Chondrocyte (in vitro differentiated cells): ENCODE results near the gene TFPI. TPM values are rescaled to one million over a fixed set of nuclear protein-coding genes. Genes with fewer than 3 reads are reported as not detected.
"Not testable (repeated sequence)": the region's sequence is repeated elsewhere in the genome, so short reads cannot be mapped to it uniquely, and the experiment has no call there.

Experiments
- DNase-seq: peaks from one replicate; pipeline ENCODE4 v3.0.0; 2021; ENCODE audit warnings: mixed read lengths, low spot score
- H3K27ac Mint-ChIP-seq: one replicate; pipeline ENCODE4 v1.8.0; 2021; ENCODE audit warnings: mild to moderate bottlenecking, moderate library complexity, mixed read lengths; ENCODE audit not compliant: unreplicated experiment
- H3K27me3 Mint-ChIP-seq: 2 replicates; pipeline ENCODE4 v1.8.0; 2021; ENCODE audit warnings: low read depth, mixed read lengths
- H3K36me3 Mint-ChIP-seq: 2 replicates; pipeline ENCODE4 v1.8.0; 2021; ENCODE audit warnings: low read depth, mixed read lengths
- H3K4me1 Mint-ChIP-seq: 2 replicates; pipeline ENCODE4 v1.8.0; 2021; ENCODE audit warnings: low read depth, mild to moderate bottlenecking, mixed read lengths
- H3K4me3 Mint-ChIP-seq: one replicate; pipeline ENCODE4 v1.8.0; 2021; ENCODE audit warnings: mild to moderate bottlenecking, moderate library complexity, mixed read lengths; ENCODE audit not compliant: unreplicated experiment
- H3K9me3 Mint-ChIP-seq: 2 replicates; pipeline ENCODE4 v1.8.0; 2021; ENCODE audit warnings: low read depth, mixed read lengths
- CTCF ChIP-seq: fragments of 200-600 bp; sonication (generic); IDR thresholded peaks from 2 replicates; pipeline ENCODE4 v1.5.0; 2021; ENCODE audit warnings: antibody characterized with exemption, mild to moderate bottlenecking, moderate library complexity
- total RNA-seq: library from RNA; stranded (reverse); gene quantifications from 3 replicates; pipeline ENCODE4 v1.2.1, GENCODE V29; 2021

TFPI gene
- total RNA-seq, 1 donor from 2014 or later, result 161 TPM

GRCh38 chr2:187525163-187525900 lies 28.9 kb downstream of the TFPI start:
- no peak for TF ChIP-seq CTCF
- peaks cover 5% of the 10 kb centered on the region for H3K9me3 Mint-ChIP-seq
- peak overlapping the region; percentile 95 for H3K27ac Mint-ChIP-seq
- H3K27me3 Mint-ChIP-seq, result no peaks in the 10 kb centered on the region
- DNase-seq, result no peak
- peaks cover 17% of the 10 kb centered on the region for H3K36me3 Mint-ChIP-seq
- H3K4me1 Mint-ChIP-seq, result peaks cover 63% of the 10 kb centered on the region
- no peak overlapping the region for H3K4me3 Mint-ChIP-seq

- H3K36me3 Mint-ChIP-seq, result peaks cover 27% of the 10 kb centered on the region
- no peak overlapping the region for H3K4me3 Mint-ChIP-seq
- TF ChIP-seq CTCF, result no peak
These were observed 30.9 kb downstream of the TFPI start for GRCh38 chr2:187523325-187523724.

GRCh38 chr2:187520121-187520624 lies 34.1 kb downstream of the TFPI start:
- H3K9me3 Mint-ChIP-seq, result peaks cover 24% of the 10 kb centered on the region
- no peaks in the 10 kb centered on the region for H3K27me3 Mint-ChIP-seq
- no peak overlapping the region for H3K4me3 Mint-ChIP-seq
- H3K27ac Mint-ChIP-seq, result no peak overlapping the region
- DNase-seq, result no peak
- TF ChIP-seq CTCF, result no peak
- H3K36me3 Mint-ChIP-seq, result peaks cover 45% of the 10 kb centered on the region
- H3K4me1 Mint-ChIP-seq, result peaks cover 19% of the 10 kb centered on the region

More at GRCh38 chr2:187523325-187523724, 30.9 kb downstream of the TFPI start:
- peaks cover 46% of the 10 kb centered on the region for H3K4me1 Mint-ChIP-seq
- H3K27me3 Mint-ChIP-seq, result no peaks in the 10 kb centered on the region
- no peak for DNase-seq
- H3K27ac Mint-ChIP-seq, result peak overlapping the region; percentile 12
- peaks cover 5% of the 10 kb centered on the region for H3K9me3 Mint-ChIP-seq

GRCh38 chr2:187519419-187520120 lies 34.7 kb downstream of the TFPI start:
- DNase-seq, result no peak
- Mint-ChIP-seq H3K4me3 (no peak overlapping the region), H3K27me3 (no peaks in the 10 kb centered on the region), H3K9me3 (peaks cover 24% of the 10 kb centered on the region), H3K36me3 (peaks cover 46% of the 10 kb centered on the region), H3K4me1 (peaks cover 13% of the 10 kb centered on the region), H3K27ac (no peak overlapping the region)
- no peak for TF ChIP-seq CTCF

GRCh38 chr2:187517750-187518361 lies 36.4 kb downstream of the TFPI start:
- H3K4me1 Mint-ChIP-seq, DNase-seq, H3K27ac Mint-ChIP-seq, H3K4me3 Mint-ChIP-seq, H3K27me3 Mint-ChIP-seq: not testable (repeated sequence)
- Mint-ChIP-seq H3K9me3 (peaks cover 24% of the 10 kb centered on the region), H3K36me3 (peaks cover 46% of the 10 kb centered on the region)

- not testable (repeated sequence) for H3K27me3 Mint-ChIP-seq, H3K4me3 Mint-ChIP-seq, DNase-seq, H3K4me1 Mint-ChIP-seq, H3K27ac Mint-ChIP-seq
- peaks cover 42% of the 10 kb centered on the region for H3K36me3 Mint-ChIP-seq
- H3K9me3 Mint-ChIP-seq, result peaks cover 24% of the 10 kb centered on the region
These were observed 37.4 kb downstream of the TFPI start for GRCh38 chr2:187516630-187517510.
